ENCODE results near the gene NFE2L2. TPM values are rescaled to one million over a fixed set of nuclear protein-coding genes. Genes with fewer than 3 reads are reported as not detected.
A peak's percentile ranks its signal among the peaks of the same experiment; 100 is the strongest.

Gene NFE2L2
- total and polyA plus RNA-seq, 9 of the 15 experiments (the other 6 are each of a cell fraction or from before 2014, with no cell fraction given), result 29.3 to 120 (median 59.3) TPM

DNA sequence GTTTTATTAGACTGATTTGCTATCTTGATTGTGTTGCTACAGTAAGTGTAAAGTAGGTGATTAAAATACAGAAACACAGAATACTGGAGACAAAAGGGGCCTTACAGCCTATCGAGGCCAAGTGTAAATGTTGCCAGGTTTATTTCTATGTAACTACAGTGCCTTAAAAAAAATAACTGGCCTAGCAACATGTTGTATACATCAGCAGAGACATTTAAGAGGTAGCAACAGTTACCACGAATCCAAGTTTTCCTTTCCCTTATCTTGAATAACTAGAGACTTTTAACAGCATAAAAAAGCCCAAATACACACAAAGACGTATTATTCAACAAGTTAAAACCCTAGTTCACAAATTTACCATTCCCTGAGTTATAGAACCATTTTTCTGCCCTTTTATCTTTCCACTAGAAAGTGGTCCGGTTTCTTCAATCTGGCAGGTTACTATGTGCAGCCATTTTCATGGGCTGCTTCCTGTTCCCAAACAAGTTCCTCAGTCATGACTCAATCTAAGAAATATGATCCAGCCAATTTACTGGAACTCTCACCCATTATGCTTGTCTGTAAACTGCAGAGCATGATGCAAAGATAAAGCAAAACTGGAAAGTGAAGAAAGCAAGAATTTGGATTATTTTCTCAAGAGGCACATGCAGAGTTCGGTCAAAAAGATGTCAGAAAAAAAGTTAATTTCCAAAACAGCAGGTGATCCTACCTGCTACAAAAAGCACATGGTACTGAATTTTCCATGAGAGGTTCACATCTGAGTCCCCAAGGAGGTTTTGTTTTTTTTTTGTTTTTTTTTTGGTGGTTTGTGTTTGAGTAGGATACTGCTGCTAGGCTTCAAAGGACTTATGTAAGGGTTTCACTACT lies 22.2 kb downstream of the NFE2L2 start (continued):
- peak; percentile 51; the same call in 1 of the 2 replicates for TF ChIP-seq FOXM1 (IDR thresholded peaks at IDR 0.05; ENCODE audit: low read depth)
- no peak for TF ChIP-seq FOXM1 (CRISPR knock-in tag; IDR thresholded peaks at IDR 0.05; ENCODE audit: low read depth)
- TF ChIP-seq BCL6 (CRISPR knock-in tag; IDR thresholded peaks at IDR 0.05), result no peak
- TF ChIP-seq COPS2 (conservative IDR thresholded peaks at IDR 0.05), result no peak
- 0 out of 2 replicates have a peak, but pooled peaks have one; percentile 17 for TF ChIP-seq PATZ1 (CRISPR knock-in tag; IDR thresholded peaks at IDR 0.05; ENCODE audit: borderline replicate concordance)
- peak; percentile 78 for TF ChIP-seq HINFP (tag; conservative IDR thresholded peaks at IDR 0.05; ENCODE audit: low read depth)
- TF ChIP-seq ARID4B (CRISPR knock-in tag; IDR thresholded peaks at IDR 0.05), result no peak
- 0 out of 2 replicates have a peak, but pooled peaks have one; percentile 35 for TF ChIP-seq POLR2G (IDR thresholded peaks at IDR 0.05; ENCODE audit: low read depth, low read length)
- peak; percentile 44 for TF ChIP-seq CCNT2 (IDR thresholded peaks at IDR 0.05; ENCODE audit: borderline replicate concordance, extremely low read depth, insufficient read length, low read depth, low read length)
- peak; percentile 88 for TF ChIP-seq MEIS2 (IDR thresholded peaks at IDR 0.05; ENCODE audit: partially characterized antibody)
- no peak for TF ChIP-seq ZNF197 (CRISPR knock-in tag; IDR thresholded peaks at IDR 0.05; ENCODE audit: low read depth)
- TF ChIP-seq NCOA4 (IDR thresholded peaks at IDR 0.05; ENCODE audit: partially characterized antibody), result no peak
- peak; percentile 51; the same call in 1 of the 2 replicates for TF ChIP-seq SMARCA5 (IDR thresholded peaks at IDR 0.05)
- peak; percentile 37 to 65; a peak in 3 of 4 replicates for TF ChIP-seq KDM1A (IDR thresholded peaks at IDR 0.05)
- no peak for TF ChIP-seq KLF13 (tag; IDR thresholded peaks at IDR 0.05; ENCODE audit: borderline replicate concordance, low read depth)
- no peak for TF ChIP-seq HNRNPL (IDR thresholded peaks at IDR 0.05; ENCODE audit: low read depth, low read length)
- peak; percentile 64 for TF ChIP-seq GABPA (tag; conservative IDR thresholded peaks at IDR 0.05; ENCODE audit: low read depth)
- no peak for TF ChIP-seq MAX (CRISPR knock-in tag; IDR thresholded peaks at IDR 0.05)
- peak; percentile 93 for TF ChIP-seq EP300 (IDR thresholded peaks at IDR 0.05; ENCODE audit: low read length)

Measured in K562 (cell line).